ENCODE results near the gene MYO1D. TPM values are rescaled to one million over a fixed set of nuclear protein-coding genes. Genes with fewer than 3 reads are reported as not detected.
"Not testable (repeated sequence)": the region's sequence is repeated elsewhere in the genome, so short reads cannot be mapped to it uniquely, and the experiment has no call there.

Gene MYO1D
- polyA plus RNA-seq, 2 donors = 31.8 to 43.2 TPM

GRCh38 chr17:32719689-32720088, 157.2 kb downstream of the MYO1D start:
- 91% methylated on average over 1 of the region's 1 CpG for WGBS, 2 donors
- no peaks in the 10 kb centered on the region for H3K9me3 ChIP-seq (ENCODE audit: control insufficient read depth in 2 of 2, insufficient read depth in 1 of 2, low read depth in 1 of 2, low read length in 1 of 2)
- no peaks in the 10 kb centered on the region for H3K27me3 ChIP-seq (ENCODE audit: control insufficient read depth in 1 of 2, insufficient read depth in 2 of 2, low read length in 2 of 2)
- no peak overlapping the region for H3K27ac ChIP-seq (ENCODE audit: low read depth in 2 of 2, low read length in 1 of 2)
- no peak overlapping the region for H3K4me3 ChIP-seq (ENCODE audit: low read depth in 1 of 2, low read length in 2 of 2)
- H3K36me3 ChIP-seq (ENCODE audit: control insufficient read depth in 2 of 2, insufficient read depth in 2 of 2, low read length in 1 of 2) = no peaks in the 10 kb centered on the region
- no peaks in the 10 kb centered on the region for H3K4me1 ChIP-seq (ENCODE audit: control insufficient read depth in 2 of 2, insufficient read depth in 2 of 2, low read length in 1 of 2)

DNA sequence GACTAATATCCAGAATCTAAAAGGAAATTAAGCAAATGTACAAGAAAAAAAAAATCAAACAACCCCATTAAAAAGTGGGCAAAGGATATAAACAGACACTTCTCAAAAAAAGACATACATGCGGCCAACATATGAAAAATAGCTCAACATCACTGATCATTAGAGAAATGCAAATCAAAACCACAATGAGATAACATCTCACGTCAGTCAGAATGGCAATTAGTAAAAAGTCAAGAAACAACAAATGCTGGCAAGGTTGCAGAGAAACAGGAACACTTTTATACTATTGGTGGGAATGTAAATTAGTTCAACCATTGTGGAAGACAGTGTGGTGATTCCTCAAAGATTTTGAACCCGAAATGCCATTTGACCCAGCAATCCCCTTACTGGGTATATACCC, 162.0 kb downstream of the MYO1D start:
- H3K9me3 ChIP-seq (ENCODE audit: control insufficient read depth in 2 of 2, insufficient read depth in 1 of 2, low read depth in 1 of 2, low read length in 1 of 2); H3K4me3 ChIP-seq (ENCODE audit: low read depth in 1 of 2, low read length in 2 of 2); H3K4me1 ChIP-seq (ENCODE audit: control insufficient read depth in 2 of 2, insufficient read depth in 2 of 2, low read length in 1 of 2); H3K36me3 ChIP-seq (ENCODE audit: control insufficient read depth in 2 of 2, insufficient read depth in 2 of 2, low read length in 1 of 2); H3K27ac ChIP-seq (ENCODE audit: low read depth in 2 of 2, low read length in 1 of 2); H3K27me3 ChIP-seq (ENCODE audit: control insufficient read depth in 1 of 2, insufficient read depth in 2 of 2, low read length in 2 of 2): not testable (repeated sequence)
- WGBS, 2 donors = 88 to 91% methylated on average over 3 of the region's 3 CpGs

DNA sequence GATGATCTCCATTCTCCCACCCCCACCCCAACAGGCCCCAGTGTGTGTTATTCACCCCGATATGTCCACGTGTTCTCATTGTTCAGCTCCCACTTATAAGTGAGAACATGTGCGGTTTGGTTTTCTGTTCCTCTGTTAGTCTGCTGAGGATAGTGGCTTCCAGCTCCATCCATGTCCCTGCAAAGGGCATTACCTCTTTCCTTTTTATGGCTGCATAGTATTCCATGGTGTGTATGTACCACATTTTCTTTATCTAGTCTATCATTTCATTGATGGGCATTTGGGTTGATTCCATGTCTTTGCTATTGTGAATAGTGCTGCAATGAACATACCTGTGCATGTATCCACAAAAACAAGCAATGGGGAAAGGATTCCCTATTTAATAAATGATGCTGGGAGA, 162.7 kb downstream of the MYO1D start:
- 97 to 100% methylated on average over 3 of the region's 3 CpGs for WGBS, 2 donors
- H3K4me3 ChIP-seq (ENCODE audit: low read depth in 1 of 2, low read length in 2 of 2); H3K27ac ChIP-seq (ENCODE audit: low read depth in 2 of 2, low read length in 1 of 2); H3K27me3 ChIP-seq (ENCODE audit: control insufficient read depth in 1 of 2, insufficient read depth in 2 of 2, low read length in 2 of 2); H3K9me3 ChIP-seq (ENCODE audit: control insufficient read depth in 2 of 2, insufficient read depth in 1 of 2, low read depth in 1 of 2, low read length in 1 of 2); H3K4me1 ChIP-seq (ENCODE audit: control insufficient read depth in 2 of 2, insufficient read depth in 2 of 2, low read length in 1 of 2); H3K36me3 ChIP-seq (ENCODE audit: control insufficient read depth in 2 of 2, insufficient read depth in 2 of 2, low read length in 1 of 2): not testable (repeated sequence)

- Histone ChIP-seq H3K4me1 (ENCODE audit: control insufficient read depth in 2 of 2, insufficient read depth in 2 of 2, low read length in 1 of 2) (no peaks in the 10 kb centered on the region), H3K9me3 (ENCODE audit: control insufficient read depth in 2 of 2, insufficient read depth in 1 of 2, low read depth in 1 of 2, low read length in 1 of 2) (no peaks in the 10 kb centered on the region), H3K36me3 (ENCODE audit: control insufficient read depth in 2 of 2, insufficient read depth in 2 of 2, low read length in 1 of 2) (peaks cover 0 to 2% of the 10 kb centered on the region in 2 donors), H3K27ac (ENCODE audit: low read depth in 2 of 2, low read length in 1 of 2) (no peak overlapping the region), H3K4me3 (ENCODE audit: low read depth in 1 of 2, low read length in 2 of 2) (no peak overlapping the region), H3K27me3 (ENCODE audit: control insufficient read depth in 1 of 2, insufficient read depth in 2 of 2, low read length in 2 of 2) (no peaks in the 10 kb centered on the region)
Observed at GRCh38 chr17:32713081-32713480, 163.8 kb downstream of the MYO1D start.

DNA sequence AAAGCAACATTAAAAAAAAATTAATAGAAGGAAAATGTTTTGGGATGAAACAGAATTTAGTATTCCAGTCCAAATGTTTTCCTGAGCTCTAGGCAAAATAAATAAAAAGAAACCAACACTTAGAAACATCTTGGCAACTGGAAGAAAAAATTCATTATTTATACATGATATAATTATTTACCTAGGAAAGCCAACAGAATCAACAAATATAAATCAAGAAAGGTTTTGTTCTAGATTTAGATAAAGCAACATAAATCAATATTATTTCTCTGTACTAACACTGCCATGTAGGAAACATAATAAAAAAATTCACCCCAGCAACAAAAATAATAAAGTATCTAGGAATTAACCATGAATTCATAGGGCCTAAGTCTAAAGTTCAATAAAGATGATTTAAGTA, 167.4 kb downstream of the MYO1D start:
- H3K9me3 ChIP-seq (ENCODE audit: control insufficient read depth in 2 of 2, insufficient read depth in 1 of 2, low read depth in 1 of 2, low read length in 1 of 2) = no peaks in the 10 kb centered on the region
- H3K36me3 ChIP-seq (ENCODE audit: control insufficient read depth in 2 of 2, insufficient read depth in 2 of 2, low read length in 1 of 2) = peaks cover 0 to 2% of the 10 kb centered on the region in 2 donors
- no peak overlapping the region for H3K4me3 ChIP-seq (ENCODE audit: low read depth in 1 of 2, low read length in 2 of 2)
- no peaks in the 10 kb centered on the region for H3K4me1 ChIP-seq (ENCODE audit: control insufficient read depth in 2 of 2, insufficient read depth in 2 of 2, low read length in 1 of 2)
- no peak overlapping the region for H3K27ac ChIP-seq (ENCODE audit: low read depth in 2 of 2, low read length in 1 of 2)
- H3K27me3 ChIP-seq (ENCODE audit: control insufficient read depth in 1 of 2, insufficient read depth in 2 of 2, low read length in 2 of 2) = no peaks in the 10 kb centered on the region

- no peak overlapping the region for H3K4me3 ChIP-seq (ENCODE audit: low read depth in 1 of 2, low read length in 2 of 2)
- no peaks in the 10 kb centered on the region for H3K4me1 ChIP-seq (ENCODE audit: control insufficient read depth in 2 of 2, insufficient read depth in 2 of 2, low read length in 1 of 2)
- H3K27ac ChIP-seq (ENCODE audit: low read depth in 2 of 2, low read length in 1 of 2) = no peak overlapping the region
- 88 to 97% methylated on average over 1 of the region's 1 CpG for WGBS, 2 donors
- H3K9me3 ChIP-seq (ENCODE audit: control insufficient read depth in 2 of 2, insufficient read depth in 1 of 2, low read depth in 1 of 2, low read length in 1 of 2) = no peaks in the 10 kb centered on the region
- no peaks in the 10 kb centered on the region for H3K27me3 ChIP-seq (ENCODE audit: control insufficient read depth in 1 of 2, insufficient read depth in 2 of 2, low read length in 2 of 2)
- H3K36me3 ChIP-seq (ENCODE audit: control insufficient read depth in 2 of 2, insufficient read depth in 2 of 2, low read length in 1 of 2) = no peaks in the 10 kb centered on the region
Observed at GRCh38 chr17:32701871-32702270, 175.1 kb downstream of the MYO1D start.

DNA sequence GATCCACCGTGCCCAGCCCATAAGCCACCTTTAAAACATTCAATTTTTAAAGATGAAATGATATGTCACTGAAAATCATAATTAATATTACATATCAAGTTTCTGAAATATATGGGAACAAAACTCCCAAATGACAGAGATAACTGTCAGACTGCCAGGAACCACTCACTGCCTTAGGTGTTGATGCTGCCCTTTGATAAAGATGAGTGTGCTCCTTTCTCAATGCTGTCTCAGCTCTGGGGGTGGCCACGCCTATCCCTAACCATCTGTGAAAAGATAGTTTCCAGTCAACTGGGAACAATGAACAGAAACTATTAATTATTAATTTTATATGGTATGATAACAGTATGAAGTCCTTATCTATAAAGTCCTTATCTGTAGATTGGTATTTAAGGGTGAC, 177.7 kb downstream of the MYO1D start:
- WGBS, 2 donors = 91 to 98% methylated on average over 2 of the region's 2 CpGs
- Histone ChIP-seq H3K4me3 (ENCODE audit: low read depth in 1 of 2, low read length in 2 of 2) (no peak overlapping the region), H3K27ac (ENCODE audit: low read depth in 2 of 2, low read length in 1 of 2) (no peak overlapping the region), H3K9me3 (ENCODE audit: control insufficient read depth in 2 of 2, insufficient read depth in 1 of 2, low read depth in 1 of 2, low read length in 1 of 2) (no peaks in the 10 kb centered on the region), H3K36me3 (ENCODE audit: control insufficient read depth in 2 of 2, insufficient read depth in 2 of 2, low read length in 1 of 2) (no peaks in the 10 kb centered on the region), H3K27me3 (ENCODE audit: control insufficient read depth in 1 of 2, insufficient read depth in 2 of 2, low read length in 2 of 2) (no peaks in the 10 kb centered on the region), H3K4me1 (ENCODE audit: control insufficient read depth in 2 of 2, insufficient read depth in 2 of 2, low read length in 1 of 2) (no peaks in the 10 kb centered on the region)

DNA sequence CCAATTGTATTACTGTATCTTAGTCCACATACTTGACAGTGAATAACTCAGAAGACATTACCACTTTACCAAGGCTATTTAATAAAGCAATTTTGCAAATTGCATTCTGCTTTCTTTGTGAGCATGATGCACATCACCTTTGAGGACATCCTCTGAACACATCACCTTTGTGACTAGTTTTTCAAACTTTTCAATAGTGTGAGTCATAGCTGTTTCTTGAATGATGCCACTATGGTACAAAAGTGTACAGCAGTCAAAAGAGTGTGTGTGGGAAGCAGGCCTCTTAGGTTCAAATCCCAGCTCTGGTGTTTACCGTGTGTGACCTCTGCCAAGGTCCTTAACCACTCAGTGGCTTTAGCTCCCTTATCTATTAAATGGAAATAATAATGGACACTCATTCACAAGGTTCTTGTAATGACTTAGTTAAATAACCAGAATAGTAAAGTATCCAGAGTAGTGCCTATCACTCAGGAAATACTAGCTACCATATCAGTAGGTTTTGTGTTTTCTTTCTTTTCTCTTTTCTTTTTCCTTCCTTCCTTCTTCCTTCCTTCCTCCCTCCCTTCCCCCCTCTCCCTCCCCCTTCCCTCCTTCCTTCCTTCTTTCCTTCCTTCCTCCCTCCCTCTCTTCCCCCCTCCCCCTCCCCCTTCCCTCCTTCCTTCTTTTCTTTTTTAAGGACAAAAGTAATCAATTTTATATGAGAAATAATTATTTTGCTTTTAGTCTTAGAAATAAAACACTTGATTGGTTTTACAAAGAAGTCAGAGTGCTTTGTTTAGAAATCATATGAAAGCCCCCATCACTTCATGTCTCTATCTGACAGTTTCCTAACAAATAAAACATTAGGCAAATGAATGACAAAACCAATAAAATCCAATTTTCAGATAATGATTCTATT, 178.9 kb downstream of the MYO1D start:
- Histone ChIP-seq H3K27ac (ENCODE audit: low read depth in 2 of 2, low read length in 1 of 2) (no peak overlapping the region), H3K36me3 (ENCODE audit: control insufficient read depth in 2 of 2, insufficient read depth in 2 of 2, low read length in 1 of 2) (no peaks in the 10 kb centered on the region), H3K4me3 (ENCODE audit: low read depth in 1 of 2, low read length in 2 of 2) (no peak overlapping the region), H3K4me1 (ENCODE audit: control insufficient read depth in 2 of 2, insufficient read depth in 2 of 2, low read length in 1 of 2) (no peaks in the 10 kb centered on the region), H3K9me3 (ENCODE audit: control insufficient read depth in 2 of 2, insufficient read depth in 1 of 2, low read depth in 1 of 2, low read length in 1 of 2) (no peaks in the 10 kb centered on the region), H3K27me3 (ENCODE audit: control insufficient read depth in 1 of 2, insufficient read depth in 2 of 2, low read length in 2 of 2) (no peaks in the 10 kb centered on the region)
- WGBS, 2 donors = 91 to 97% methylated on average over 1 of the region's 1 CpG

DNA sequence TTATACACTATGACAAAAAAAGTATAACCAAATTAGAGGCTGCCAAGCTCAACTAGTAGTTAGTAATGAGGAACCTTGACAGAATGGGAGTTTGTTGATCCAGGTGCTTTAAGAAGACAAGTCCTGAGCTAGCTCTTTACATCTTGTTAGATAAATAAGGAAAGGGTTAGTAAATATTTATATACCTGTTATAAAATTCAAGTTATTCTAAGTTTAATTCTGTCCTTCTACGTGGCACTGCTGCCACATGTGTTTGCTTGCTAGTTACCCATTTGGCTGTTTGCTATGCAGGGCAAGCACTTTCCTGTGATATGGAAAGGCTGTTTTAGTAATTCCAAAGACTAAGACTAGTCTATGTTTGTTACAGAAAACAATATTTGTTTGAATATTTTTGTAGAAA, 180.5 kb downstream of the MYO1D start:
- H3K27me3 ChIP-seq (ENCODE audit: control insufficient read depth in 1 of 2, insufficient read depth in 2 of 2, low read length in 2 of 2) = no peaks in the 10 kb centered on the region
- 60 to 80% methylated on average over 1 of the region's 1 CpG for WGBS, 2 donors

DNA sequence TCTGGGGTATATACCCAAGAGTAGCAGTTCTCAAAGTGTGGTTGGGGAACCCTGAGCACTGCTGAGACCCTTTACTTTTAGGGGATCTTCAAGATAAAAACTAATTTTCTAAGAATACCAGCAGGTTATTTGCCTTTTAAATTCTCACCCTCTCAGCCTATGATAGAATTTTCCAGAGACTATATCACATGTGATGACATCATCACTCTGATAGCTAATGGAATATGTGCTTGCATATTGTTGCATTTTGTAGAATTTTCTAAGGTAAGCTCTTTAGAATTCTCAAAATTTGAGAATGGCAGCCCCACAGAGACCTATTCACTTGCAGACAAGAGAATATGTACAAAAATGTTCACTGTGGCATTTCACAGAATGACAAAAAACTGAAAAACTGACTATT, 181.1 kb downstream of the MYO1D start:
- no peaks in the 10 kb centered on the region for H3K27me3 ChIP-seq (ENCODE audit: control insufficient read depth in 1 of 2, insufficient read depth in 2 of 2, low read length in 2 of 2)
- H3K4me1 ChIP-seq (ENCODE audit: control insufficient read depth in 2 of 2, insufficient read depth in 2 of 2, low read length in 1 of 2) = no peaks in the 10 kb centered on the region
- no peaks in the 10 kb centered on the region for H3K36me3 ChIP-seq (ENCODE audit: control insufficient read depth in 2 of 2, insufficient read depth in 2 of 2, low read length in 1 of 2)
- H3K9me3 ChIP-seq (ENCODE audit: control insufficient read depth in 2 of 2, insufficient read depth in 1 of 2, low read depth in 1 of 2, low read length in 1 of 2) = no peaks in the 10 kb centered on the region
- H3K4me3 ChIP-seq (ENCODE audit: low read depth in 1 of 2, low read length in 2 of 2) = no peak overlapping the region
- no peak overlapping the region for H3K27ac ChIP-seq (ENCODE audit: low read depth in 2 of 2, low read length in 1 of 2)

More for the DNA sequence above, 180.5 kb downstream of the MYO1D start:
- H3K4me1 ChIP-seq (ENCODE audit: control insufficient read depth in 2 of 2, insufficient read depth in 2 of 2, low read length in 1 of 2) = no peaks in the 10 kb centered on the region
- no peaks in the 10 kb centered on the region for H3K36me3 ChIP-seq (ENCODE audit: control insufficient read depth in 2 of 2, insufficient read depth in 2 of 2, low read length in 1 of 2)
- H3K27ac ChIP-seq (ENCODE audit: low read depth in 2 of 2, low read length in 1 of 2) = no peak overlapping the region
- H3K9me3 ChIP-seq (ENCODE audit: control insufficient read depth in 2 of 2, insufficient read depth in 1 of 2, low read depth in 1 of 2, low read length in 1 of 2) = no peaks in the 10 kb centered on the region
- H3K4me3 ChIP-seq (ENCODE audit: low read depth in 1 of 2, low read length in 2 of 2) = no peak overlapping the region
